ENCODE data around the gene ATXN7L2. TPM values are rescaled to one million over a fixed set of nuclear protein-coding genes. Genes with fewer than 3 reads are reported as not detected.

ATXN7L2 gene
- total RNA-seq, 4 donors from 2014 or later: 2.3 to 12.7 (median 7.3) TPM

- Histone ChIP-seq H3K4me1 (peaks cover 0 to 10% (median 6%) of the 10 kb centered on the region in 4 donors), H3K36me3 (no peaks in the 10 kb centered on the region), H3K4me3 (no peak overlapping the region), H3K9me3 (no peaks in the 10 kb centered on the region), H3K27me3 (no peaks in the 10 kb centered on the region), H3K27ac (peak overlapping the region in 1 of 4 donors; percentile 22)
- TF ChIP-seq POLR2A (IDR thresholded peaks at IDR 0.05) (no peak), CTCF (IDR thresholded peaks at IDR 0.05) (no peak)
- DNase-seq: no peak
Measured at GRCh38 chr1:109535481-109535880, 51.8 kb downstream of the ATXN7L2 start.

GRCh38 chr1:109535971-109536491, 52.3 kb downstream of the ATXN7L2 start:
- Histone ChIP-seq H3K27me3 (no peaks in the 10 kb centered on the region), H3K4me1 (peaks cover 0 to 10% (median 6%) of the 10 kb centered on the region in 4 donors), H3K4me3 (no peak overlapping the region), H3K27ac (peak overlapping the region in 1 of 4 donors; percentile 22), H3K36me3 (no peaks in the 10 kb centered on the region), H3K9me3 (no peaks in the 10 kb centered on the region)
- DNase-seq: no peak
- TF ChIP-seq POLR2A (IDR thresholded peaks at IDR 0.05) (no peak), CTCF (IDR thresholded peaks at IDR 0.05) (no peak)

- Histone ChIP-seq H3K9me3 (no peaks in the 10 kb centered on the region), H3K36me3 (no peaks in the 10 kb centered on the region), H3K4me3 (no peak overlapping the region), H3K4me1 (peaks cover 0 to 2% (median 1%) of the 10 kb centered on the region in 4 donors), H3K27me3 (no peaks in the 10 kb centered on the region), H3K27ac (no peak overlapping the region)
- DNase-seq: no peak
- no peak for TF ChIP-seq POLR2A (IDR thresholded peaks at IDR 0.05)
- no peak for TF ChIP-seq CTCF (IDR thresholded peaks at IDR 0.05)
Measured at GRCh38 chr1:109537450-109538178, 53.9 kb downstream of the ATXN7L2 start.

GRCh38 chr1:109538827-109539555, 55.3 kb downstream of the ATXN7L2 start:
- no peak overlapping the region for H3K4me3 ChIP-seq
- DNase-seq: no peak
- no peaks in the 10 kb centered on the region for H3K4me1 ChIP-seq
- H3K27ac ChIP-seq: no peak overlapping the region
- TF ChIP-seq POLR2A (IDR thresholded peaks at IDR 0.05) (no peak), CTCF (IDR thresholded peaks at IDR 0.05) (no peak)
- no peaks in the 10 kb centered on the region for H3K36me3 ChIP-seq
- no peaks in the 10 kb centered on the region for H3K27me3 ChIP-seq
- no peaks in the 10 kb centered on the region for H3K9me3 ChIP-seq

- Histone ChIP-seq H3K27me3 (no peaks in the 10 kb centered on the region), H3K36me3 (no peaks in the 10 kb centered on the region), H3K9me3 (no peaks in the 10 kb centered on the region), H3K4me1 (no peaks in the 10 kb centered on the region), H3K27ac (no peak within 1 kb of the TSS), H3K4me3 (no peak within 1 kb of the TSS)
- no peak for DNase-seq
- no peak for TF ChIP-seq CTCF (IDR thresholded peaks at IDR 0.05)
Measured at GRCh38 chr1:109539676-109540075, 56.0 kb downstream of the ATXN7L2 start, which contains the start of gene GPR61. Gene GPR61 (plus strand): TSS chr1:109539872. CDS start chr1:109543023, 3,151 bp downstream.
